ENCODE data around the gene LSM7. TPM values are rescaled to one million over a fixed set of nuclear protein-coding genes. Genes with fewer than 3 reads are reported as not detected.

LSM7 gene
- total RNA-seq = 120 and 125 TPM in 2 replicates

GRCh38 chr19:2328401-2329148, at the start of gene LSM7, which contains the start of gene SPPL2B:
Gene LSM7 (minus strand): TSS chr19:2328586. CDS start chr19:2328566, 20 bp downstream.
Gene SPPL2B (plus strand): TSS chr19:2328684. CDS start chr19:2328710, 26 bp downstream.

DNA sequence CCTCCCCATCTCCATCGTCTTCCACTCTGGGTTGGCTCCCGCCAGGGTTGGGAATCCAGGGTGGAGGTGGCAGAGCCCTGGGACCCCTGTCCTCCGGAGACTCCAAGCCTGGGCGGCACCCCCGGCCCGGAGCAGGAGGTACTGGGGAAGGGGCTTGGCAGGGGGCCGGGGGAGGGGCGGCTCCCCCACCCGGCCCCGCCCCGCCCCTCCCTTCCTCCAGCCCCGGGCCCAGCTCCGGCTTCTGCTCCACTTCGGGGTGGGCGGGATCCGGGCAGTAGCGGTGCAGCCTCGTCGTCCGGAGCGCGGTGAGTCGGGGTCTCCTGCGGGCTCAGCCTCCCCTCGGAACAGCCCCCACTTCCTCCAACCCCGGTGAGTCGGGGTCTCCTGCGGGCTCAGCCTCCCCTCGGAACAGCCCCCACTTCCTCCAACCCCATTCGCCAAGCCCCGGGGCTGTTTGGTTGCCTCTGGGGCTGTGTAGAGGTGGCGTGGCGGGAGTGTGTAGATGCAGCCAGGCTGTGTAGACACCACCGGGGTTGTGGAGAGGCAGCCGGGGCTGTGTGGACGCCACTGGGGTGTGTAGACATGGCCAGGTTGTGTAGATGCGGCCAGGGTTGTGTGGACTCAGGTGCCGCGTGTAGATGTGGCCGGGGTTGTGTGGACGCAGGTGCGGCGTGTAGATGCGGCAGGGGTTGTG, 31.8 kb upstream of the LSM7 start, which contains the start of gene TMPRSS9:
TMPRSS9 (plus strand) TSS at position 274 of the 694 bp plus-strand sequence. CDS start 29,521 bp downstream, outside the sequence.

DNA sequence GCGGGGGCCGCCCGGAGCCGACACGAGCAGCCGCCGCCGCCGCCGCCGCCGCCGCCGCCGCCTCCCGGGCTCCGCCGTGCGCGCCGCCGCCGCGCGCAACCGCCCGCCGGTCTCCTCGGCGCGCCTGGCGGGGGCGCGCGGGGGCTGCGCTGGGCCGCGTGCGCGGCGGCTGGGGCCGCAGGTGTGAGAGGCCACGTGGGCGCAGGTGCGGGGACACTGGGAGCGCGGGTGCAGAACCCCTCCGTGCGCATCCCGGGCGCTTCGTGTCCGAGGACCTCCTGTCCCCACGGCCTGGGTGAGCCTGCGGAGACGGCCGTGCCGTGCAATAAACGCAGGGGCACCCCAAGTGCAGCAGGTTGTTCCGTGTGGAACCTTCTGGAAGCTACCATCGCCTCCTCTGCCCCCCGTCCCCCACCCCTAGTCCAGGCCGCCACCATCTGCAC, 20.3 kb downstream of the LSM7 start, which contains the start of gene LINGO3:
LINGO3 (minus strand) TSS at position 41 of the 443 bp plus-strand sequence. CDS start 16,378 bp downstream, outside the sequence.

GRCh38 chr19:2282062-2282861, 46.1 kb downstream of the LSM7 start, which contains the start of gene PEAK3:
Gene PEAK3 (minus strand): TSS chr19:2282175. CDS start chr19:2280931, 1,244 bp downstream.

Other genes starting within 250 kb of the LSM7 start
- gene MOB3A, start 232.3 kb downstream of the LSM7 start, total RNA-seq = 17.7 and 22.7 TPM in 2 replicates
- 0.65 and 3.5 TPM in 2 replicates for gene IZUMO4, start 231.7 kb downstream of the LSM7 start, total RNA-seq
- gene AP3D1, start 177.0 kb downstream of the LSM7 start, total RNA-seq = 90.3 and 144 TPM in 2 replicates
- 7.8 and 11.8 TPM in 2 replicates for gene DOT1L, start 164.7 kb downstream of the LSM7 start, total RNA-seq
- gene PLEKHJ1, start 92.3 kb downstream of the LSM7 start, total RNA-seq = 37.3 and 37.6 TPM in 2 replicates
- gene SF3A2, start 91.8 kb downstream of the LSM7 start, total RNA-seq = 23.6 and 52.6 TPM in 2 replicates
- gene AMH, start 79.3 kb downstream of the LSM7 start, total RNA-seq = 1.5 and 2.0 TPM in 2 replicates
- gene JSRP1, start 72.2 kb downstream of the LSM7 start, total RNA-seq = 0.39 TPM in 1 of 2 replicates, not detected in the other
- gene PEAK3, start 46.4 kb downstream of the LSM7 start, total RNA-seq = under 0.01 TPM in 1 of 2 replicates, not detected in the other
- not detected in 2 replicates for gene LINGO3, start 20.4 kb downstream of the LSM7 start, total RNA-seq
- gene SPPL2B, start 98 bp upstream of the LSM7 start, total RNA-seq = 42.1 and 70.7 TPM in 2 replicates
- gene TMPRSS9, start 31.7 kb upstream of the LSM7 start, total RNA-seq = not detected in 2 replicates
- 28.3 and 39.7 TPM in 2 replicates for gene TIMM13, start 99.0 kb upstream of the LSM7 start, total RNA-seq
- 22.0 and 46.5 TPM in 2 replicates for gene LMNB2, start 128.4 kb upstream of the LSM7 start, total RNA-seq
- 84.8 and 117 TPM in 2 replicates for gene GADD45B, start 147.5 kb upstream of the LSM7 start, total RNA-seq

All from placental epithelial cell (primary cell).